Measurements from ENCODE around the gene NAV2. TPM values are rescaled to one million over a fixed set of nuclear protein-coding genes. Genes with fewer than 3 reads are reported as not detected.

NAV2 gene
- total and polyA plus RNA-seq, 10 donors, result 0.46 to 11.6 (median 4.1) TPM

DNA sequence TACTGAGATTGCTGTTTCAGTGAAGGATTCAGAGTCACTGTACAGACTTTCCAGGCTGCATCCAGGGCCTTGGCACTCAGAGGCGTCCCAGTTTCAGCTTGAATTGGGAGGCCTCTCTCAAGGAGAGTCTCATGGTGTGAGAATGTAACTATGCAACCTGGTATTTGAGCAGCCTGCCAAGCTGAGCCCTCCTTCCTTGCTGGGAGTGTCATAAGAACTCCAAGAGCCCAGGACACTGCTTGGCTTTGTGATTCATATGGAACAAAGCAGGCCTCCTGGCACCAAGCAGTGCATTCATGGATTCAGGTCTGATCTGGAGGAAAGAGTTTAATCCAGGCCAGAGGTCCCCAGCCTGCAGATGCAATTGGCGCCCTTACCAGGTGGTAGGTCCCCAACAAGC lies 276.0 kb downstream of the NAV2 start:
- Histone ChIP-seq H3K4me1 (no peaks in the 10 kb centered on the region), H3K4me3 (no peak overlapping the region), H3K27me3 (replicated peaks in 1 of 7) (no peaks in the 10 kb centered on the region), H3K27ac (no peak overlapping the region), H3K36me3 (no peaks in the 10 kb centered on the region), H3K9me3 (no peaks in the 10 kb centered on the region)
- no peak for DNase-seq
- WGBS, 5 donors, result 45 to 48% (median 47%) methylated on average over 2 of the region's 2 CpGs
- TF ChIP-seq POLR2A (IDR thresholded peaks at IDR 0.05) (no peak), POLR2AphosphoS5 (IDR thresholded peaks at IDR 0.05) (no peak)
- TF ChIP-seq, protein P1, sequence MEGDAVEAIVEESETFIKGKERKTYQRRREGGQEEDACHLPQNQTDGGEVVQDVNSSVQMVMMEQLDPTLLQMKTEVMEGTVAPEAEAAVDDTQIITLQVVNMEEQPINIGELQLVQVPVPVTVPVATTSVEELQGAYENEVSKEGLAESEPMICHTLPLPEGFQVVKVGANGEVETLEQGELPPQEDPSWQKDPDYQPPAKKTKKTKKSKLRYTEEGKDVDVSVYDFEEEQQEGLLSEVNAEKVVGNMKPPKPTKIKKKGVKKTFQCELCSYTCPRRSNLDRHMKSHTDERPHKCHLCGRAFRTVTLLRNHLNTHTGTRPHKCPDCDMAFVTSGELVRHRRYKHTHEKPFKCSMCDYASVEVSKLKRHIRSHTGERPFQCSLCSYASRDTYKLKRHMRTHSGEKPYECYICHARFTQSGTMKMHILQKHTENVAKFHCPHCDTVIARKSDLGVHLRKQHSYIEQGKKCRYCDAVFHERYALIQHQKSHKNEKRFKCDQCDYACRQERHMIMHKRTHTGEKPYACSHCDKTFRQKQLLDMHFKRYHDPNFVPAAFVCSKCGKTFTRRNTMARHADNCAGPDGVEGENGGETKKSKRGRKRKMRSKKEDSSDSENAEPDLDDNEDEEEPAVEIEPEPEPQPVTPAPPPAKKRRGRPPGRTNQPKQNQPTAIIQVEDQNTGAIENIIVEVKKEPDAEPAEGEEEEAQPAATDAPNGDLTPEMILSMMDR (IDR thresholded peaks at IDR 0.05 in 8 of 11, conservative IDR thresholded peaks at IDR 0.05 in 3 of 11), result no peak
- intact Hi-C loops (cut with DNase I; ENCODE audit: low total_unique reads), result no loop called here

DNA sequence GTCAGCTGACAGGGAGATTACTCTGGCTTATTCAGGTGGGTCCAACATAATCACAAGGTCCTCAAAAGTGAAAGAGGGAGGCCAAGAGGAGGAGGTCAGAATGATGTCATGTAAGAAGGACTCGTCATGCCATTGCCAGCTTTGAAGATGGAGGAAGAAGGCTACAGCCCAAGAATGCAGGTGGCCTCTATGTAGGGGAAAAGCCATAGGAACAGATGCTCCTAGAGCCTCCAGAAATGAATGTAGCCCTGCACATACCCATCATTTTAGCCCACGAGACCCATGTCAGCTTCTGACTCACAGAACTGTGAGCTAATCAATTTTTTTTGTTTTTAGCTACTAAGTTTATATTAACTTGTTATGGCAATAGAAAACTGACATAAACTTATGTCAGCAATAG lies 276.6 kb downstream of the NAV2 start:
- H3K4me1 ChIP-seq, result no peaks in the 10 kb centered on the region
- H3K27ac ChIP-seq, result no peak overlapping the region

GRCh38 chr11:19992162-19992561 lies 279.5 kb downstream of the NAV2 start:
- Histone ChIP-seq H3K27ac (no peak overlapping the region), H3K27me3 (replicated peaks in 1 of 7) (no peaks in the 10 kb centered on the region), H3K4me3 (no peak overlapping the region), H3K36me3 (no peaks in the 10 kb centered on the region), H3K9me3 (no peaks in the 10 kb centered on the region), H3K4me1 (no peaks in the 10 kb centered on the region)
- no peak for DNase-seq
- intact Hi-C loops (cut with DNase I; ENCODE audit: low total_unique reads), result no loop called here
- TF ChIP-seq, protein P1 (IDR thresholded peaks at IDR 0.05 in 8 of 11, conservative IDR thresholded peaks at IDR 0.05 in 3 of 11), result no peak
- TF ChIP-seq POLR2AphosphoS5 (IDR thresholded peaks at IDR 0.05), result no peak
- TF ChIP-seq POLR2A (IDR thresholded peaks at IDR 0.05), result no peak

More for the DNA sequence above, 276.6 kb downstream of the NAV2 start:
- intact Hi-C loops (cut with DNase I; ENCODE audit: low total_unique reads), result no loop called here
- no peak for DNase-seq
- TF ChIP-seq POLR2AphosphoS5 (IDR thresholded peaks at IDR 0.05), result no peak
- TF ChIP-seq, protein P1 (IDR thresholded peaks at IDR 0.05 in 8 of 11, conservative IDR thresholded peaks at IDR 0.05 in 3 of 11), result no peak
- TF ChIP-seq POLR2A (IDR thresholded peaks at IDR 0.05), result no peak
- H3K27me3 ChIP-seq (replicated peaks in 1 of 7), result no peaks in the 10 kb centered on the region
- no peaks in the 10 kb centered on the region for H3K9me3 ChIP-seq
- WGBS, 5 donors, result 76 to 83% (median 80%) methylated on average over 2 of the region's 2 CpGs
- H3K36me3 ChIP-seq, result no peaks in the 10 kb centered on the region
- H3K4me3 ChIP-seq, result no peak overlapping the region

DNA sequence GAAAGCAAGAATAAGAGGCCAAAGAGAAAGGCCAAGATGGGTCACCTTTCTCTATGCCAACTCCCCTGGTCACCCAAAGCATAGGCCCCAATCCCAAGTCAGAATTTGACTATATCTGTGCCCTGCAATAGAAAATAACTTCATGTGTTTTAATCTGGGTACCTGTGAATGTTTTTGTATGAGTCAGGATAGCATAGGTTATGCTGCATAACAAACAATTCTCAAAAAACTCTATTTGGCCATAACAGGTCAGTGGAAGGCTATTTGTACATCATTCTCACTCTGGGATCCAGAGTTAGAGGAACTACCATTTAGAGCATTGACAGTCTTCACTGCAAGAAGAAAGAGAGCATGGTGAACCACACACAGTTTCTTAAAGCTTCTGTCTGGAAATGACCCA lies 280.4 kb downstream of the NAV2 start:
- no peak for DNase-seq
- Histone ChIP-seq H3K27ac (no peak overlapping the region), H3K27me3 (replicated peaks in 1 of 7) (no peaks in the 10 kb centered on the region), H3K9me3 (no peaks in the 10 kb centered on the region), H3K36me3 (no peaks in the 10 kb centered on the region), H3K4me3 (no peak overlapping the region), H3K4me1 (no peaks in the 10 kb centered on the region)
- intact Hi-C loops (cut with DNase I; ENCODE audit: low total_unique reads), result no loop called here
- no peak for TF ChIP-seq POLR2AphosphoS5 (IDR thresholded peaks at IDR 0.05)
- TF ChIP-seq POLR2A (IDR thresholded peaks at IDR 0.05), result no peak
- TF ChIP-seq, protein P1 (IDR thresholded peaks at IDR 0.05 in 8 of 11, conservative IDR thresholded peaks at IDR 0.05 in 3 of 11), result no peak
